Liver (tissue), 3 donors: ENCODE data around the gene ROR1.

Source experiments
- EGR1 ChIP-seq, 2 donors: IDR thresholded peaks; 2 replicates each; pipeline ENCODE4 v1.6.1; 2016 to 2018; ENCODE audit warnings: antibody characterized with exemption in 2 of 2, low read depth in 2 of 2
- FOXA1 ChIP-seq: IDR thresholded peaks from 2 replicates; pipeline ENCODE4 v1.6.1; 2016; ENCODE audit warnings: antibody characterized with exemption
- GABPA ChIP-seq, 2 donors: IDR thresholded peaks in 1 of 2; conservative IDR thresholded peaks in 1 of 2; 2 replicates each; pipeline ENCODE4 v1.6.1; 2016; ENCODE audit warnings: antibody characterized with exemption in 2 of 2, mild to moderate bottlenecking in 1 of 2, moderate library complexity in 1 of 2
- HNF4A ChIP-seq, 2 donors: conservative IDR thresholded peaks; 2 replicates each; pipeline ENCODE4 v1.6.1; 2016; ENCODE audit warnings: antibody characterized with exemption in 2 of 2, mild to moderate bottlenecking in 2 of 2
- JUND ChIP-seq, 2 donors: IDR thresholded peaks; 2 replicates each; pipeline ENCODE4 v1.6.1; 2016; ENCODE audit warnings: antibody characterized with exemption in 2 of 2
- RAD21 ChIP-seq, 2 donors: IDR thresholded peaks; 2 replicates each; pipeline ENCODE4 v1.6.1; 2016; ENCODE audit warnings: antibody characterized with exemption in 2 of 2, mild to moderate bottlenecking in 2 of 2
- RXRA ChIP-seq, 2 donors: IDR thresholded peaks; 2 replicates each; pipeline ENCODE4 v1.6.1; 2017 to 2018; ENCODE audit warnings: antibody characterized with exemption in 2 of 2, mild to moderate bottlenecking in 1 of 2
- SP1 ChIP-seq: IDR thresholded peaks from 2 replicates; pipeline ENCODE4 v1.6.1; 2018; ENCODE audit warnings: antibody characterized with exemption, mild to moderate bottlenecking
- TAF1 ChIP-seq: conservative IDR thresholded peaks from 2 replicates; pipeline ENCODE4 v1.6.1; 2016; ENCODE audit warnings: antibody characterized with exemption, mild to moderate bottlenecking
- YY1 ChIP-seq: IDR thresholded peaks from 2 replicates; pipeline ENCODE4 v1.6.1; 2016; ENCODE audit warnings: antibody characterized with exemption, mild to moderate bottlenecking
- TF ChIP-seq, protein P1 (sequence below): fragments of 150-350 bp; IDR thresholded peaks from 2 replicates; pipeline ENCODE4 v1.5.1; 2017; ENCODE audit warnings: improper control_type of control experiment, low read depth, low read length; ENCODE audit not compliant: missing input control
- TF ChIP-seq, protein P2 (sequence below): IDR thresholded peaks from 2 replicates; pipeline ENCODE4 v1.6.1; 2016; ENCODE audit warnings: antibody characterized with exemption
- TF ChIP-seq, protein P3 (sequence below): IDR thresholded peaks from 2 replicates; pipeline ENCODE4 v1.6.1; 2016; ENCODE audit warnings: antibody characterized with exemption, mild to moderate bottlenecking
- TF ChIP-seq, protein P4 (sequence below): IDR thresholded peaks from 2 replicates; pipeline ENCODE4 v1.6.1; 2016; ENCODE audit warnings: antibody characterized with exemption
- donor health status: healthy.
- donor health status: healthy.

DNA sequence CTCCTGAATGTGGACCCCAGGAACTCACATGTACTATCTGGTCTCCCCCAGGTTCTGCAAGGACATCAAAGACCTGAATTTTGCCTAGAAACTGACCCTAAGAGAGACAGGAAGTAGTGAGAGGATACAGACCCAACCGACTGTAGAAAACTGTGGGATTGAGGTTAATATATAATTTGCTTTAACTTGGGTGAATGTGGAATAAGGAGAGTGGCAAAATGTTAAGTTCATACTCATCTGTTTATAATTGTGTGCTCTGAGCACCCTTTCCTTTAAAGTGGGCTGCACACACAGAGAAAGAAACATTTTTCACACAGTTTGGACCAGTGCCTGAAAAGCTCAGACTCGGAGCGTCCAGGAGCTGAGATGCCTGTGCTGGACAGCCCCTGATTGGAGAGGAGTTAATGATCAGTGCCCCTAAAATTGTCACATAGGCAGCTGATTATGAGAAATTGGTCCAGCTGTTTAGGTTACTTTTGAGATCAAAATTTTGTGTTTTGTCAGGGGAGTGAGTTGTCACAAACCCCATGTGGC is 37.2 kb downstream of the ROR1 start:
- TF ChIP-seq, protein P1, sequence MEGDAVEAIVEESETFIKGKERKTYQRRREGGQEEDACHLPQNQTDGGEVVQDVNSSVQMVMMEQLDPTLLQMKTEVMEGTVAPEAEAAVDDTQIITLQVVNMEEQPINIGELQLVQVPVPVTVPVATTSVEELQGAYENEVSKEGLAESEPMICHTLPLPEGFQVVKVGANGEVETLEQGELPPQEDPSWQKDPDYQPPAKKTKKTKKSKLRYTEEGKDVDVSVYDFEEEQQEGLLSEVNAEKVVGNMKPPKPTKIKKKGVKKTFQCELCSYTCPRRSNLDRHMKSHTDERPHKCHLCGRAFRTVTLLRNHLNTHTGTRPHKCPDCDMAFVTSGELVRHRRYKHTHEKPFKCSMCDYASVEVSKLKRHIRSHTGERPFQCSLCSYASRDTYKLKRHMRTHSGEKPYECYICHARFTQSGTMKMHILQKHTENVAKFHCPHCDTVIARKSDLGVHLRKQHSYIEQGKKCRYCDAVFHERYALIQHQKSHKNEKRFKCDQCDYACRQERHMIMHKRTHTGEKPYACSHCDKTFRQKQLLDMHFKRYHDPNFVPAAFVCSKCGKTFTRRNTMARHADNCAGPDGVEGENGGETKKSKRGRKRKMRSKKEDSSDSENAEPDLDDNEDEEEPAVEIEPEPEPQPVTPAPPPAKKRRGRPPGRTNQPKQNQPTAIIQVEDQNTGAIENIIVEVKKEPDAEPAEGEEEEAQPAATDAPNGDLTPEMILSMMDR = no peak
- TF ChIP-seq TAF1 (no peak), RAD21 (IDR thresholded peaks at IDR 0.05) (no peak), SP1 (no peak), FOXA1 (no peak), YY1 (no peak), JUND (IDR thresholded peaks at IDR 0.05) (no peak), EGR1 (IDR thresholded peaks at IDR 0.05; ENCODE audit: low read depth in 2 of 2) (no peak), GABPA (IDR thresholded peaks at IDR 0.05 in 1 of 2, conservative IDR thresholded peaks at IDR 0.05 in 1 of 2) (no peak), HNF4A (conservative IDR thresholded peaks at IDR 0.05) (no peak), RXRA (IDR thresholded peaks at IDR 0.05) (no peak)
- TF ChIP-seq, protein P2, sequence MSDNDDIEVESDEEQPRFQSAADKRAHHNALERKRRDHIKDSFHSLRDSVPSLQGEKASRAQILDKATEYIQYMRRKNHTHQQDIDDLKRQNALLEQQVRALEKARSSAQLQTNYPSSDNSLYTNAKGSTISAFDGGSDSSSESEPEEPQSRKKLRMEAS = no peak
- TF ChIP-seq, protein P3, sequence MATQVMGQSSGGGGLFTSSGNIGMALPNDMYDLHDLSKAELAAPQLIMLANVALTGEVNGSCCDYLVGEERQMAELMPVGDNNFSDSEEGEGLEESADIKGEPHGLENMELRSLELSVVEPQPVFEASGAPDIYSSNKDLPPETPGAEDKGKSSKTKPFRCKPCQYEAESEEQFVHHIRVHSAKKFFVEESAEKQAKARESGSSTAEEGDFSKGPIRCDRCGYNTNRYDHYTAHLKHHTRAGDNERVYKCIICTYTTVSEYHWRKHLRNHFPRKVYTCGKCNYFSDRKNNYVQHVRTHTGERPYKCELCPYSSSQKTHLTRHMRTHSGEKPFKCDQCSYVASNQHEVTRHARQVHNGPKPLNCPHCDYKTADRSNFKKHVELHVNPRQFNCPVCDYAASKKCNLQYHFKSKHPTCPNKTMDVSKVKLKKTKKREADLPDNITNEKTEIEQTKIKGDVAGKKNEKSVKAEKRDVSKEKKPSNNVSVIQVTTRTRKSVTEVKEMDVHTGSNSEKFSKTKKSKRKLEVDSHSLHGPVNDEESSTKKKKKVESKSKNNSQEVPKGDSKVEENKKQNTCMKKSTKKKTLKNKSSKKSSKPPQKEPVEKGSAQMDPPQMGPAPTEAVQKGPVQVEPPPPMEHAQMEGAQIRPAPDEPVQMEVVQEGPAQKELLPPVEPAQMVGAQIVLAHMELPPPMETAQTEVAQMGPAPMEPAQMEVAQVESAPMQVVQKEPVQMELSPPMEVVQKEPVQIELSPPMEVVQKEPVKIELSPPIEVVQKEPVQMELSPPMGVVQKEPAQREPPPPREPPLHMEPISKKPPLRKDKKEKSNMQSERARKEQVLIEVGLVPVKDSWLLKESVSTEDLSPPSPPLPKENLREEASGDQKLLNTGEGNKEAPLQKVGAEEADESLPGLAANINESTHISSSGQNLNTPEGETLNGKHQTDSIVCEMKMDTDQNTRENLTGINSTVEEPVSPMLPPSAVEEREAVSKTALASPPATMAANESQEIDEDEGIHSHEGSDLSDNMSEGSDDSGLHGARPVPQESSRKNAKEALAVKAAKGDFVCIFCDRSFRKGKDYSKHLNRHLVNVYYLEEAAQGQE = no peak
- TF ChIP-seq, protein P4, sequence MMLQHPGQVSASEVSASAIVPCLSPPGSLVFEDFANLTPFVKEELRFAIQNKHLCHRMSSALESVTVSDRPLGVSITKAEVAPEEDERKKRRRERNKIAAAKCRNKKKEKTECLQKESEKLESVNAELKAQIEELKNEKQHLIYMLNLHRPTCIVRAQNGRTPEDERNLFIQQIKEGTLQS = no peak
